Right lobe of liver (tissue), 4 donors: Measurements from ENCODE around the gene DSG4.

ENCODE experiments used
- CTCF ChIP-seq, 4 donors: fragments of 200-600 bp in 3 of 4; fragments of 450-650 bp in 1 of 4; IDR thresholded peaks; one replicate each; pipeline versions ENCODE4 v1.5.1 to v1.8.0; 2016 to 2022; ENCODE audit warnings: antibody characterized with exemption in 4 of 4, mild to moderate bottlenecking in 2 of 4
- POLR2A ChIP-seq: fragments of 450-650 bp; IDR thresholded peaks from one replicate; pipeline ENCODE4 v1.6.1; 2017; ENCODE audit warnings: antibody characterized with exemption, mild to moderate bottlenecking
- donor health status: DM: no; HTN: no; CAD: no.
- donor health status: DM: no; HTN: no; CAD: no.
- donor health status: DM: no; HTN: yes; CAD: no.

DNA sequence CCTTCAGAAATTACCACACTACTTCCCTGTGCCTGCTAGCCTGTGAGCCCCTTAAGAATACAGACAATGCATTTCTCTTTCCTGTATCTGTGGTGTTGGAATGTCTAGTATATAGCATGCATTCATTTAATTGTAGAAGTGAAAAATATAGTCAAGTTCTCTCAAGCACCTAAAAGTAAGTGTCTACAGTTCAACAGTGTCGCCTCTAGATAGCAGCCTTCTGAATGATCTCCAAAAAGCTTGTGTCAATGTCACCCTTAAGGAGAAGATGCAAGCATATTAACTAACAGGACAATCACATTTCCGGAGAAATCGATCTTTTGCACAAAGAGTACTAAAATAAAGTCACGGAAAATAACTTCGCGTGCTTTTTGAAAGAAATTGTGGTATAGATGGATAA lies 43.5 kb downstream of the DSG4 start:
- no peak for TF ChIP-seq POLR2A
- TF ChIP-seq CTCF (IDR thresholded peaks at IDR 0.05), result no peak
